SK-N-SH (cell line): ENCODE measurements around the gene HDAC11. TPM values are rescaled to one million over a fixed set of nuclear protein-coding genes. Genes with fewer than 3 reads are reported as not detected.

Experiments
- CTCF ChIA-PET: fragments of 300-600, 350-600 bp; formaldehyde crosslinking; extraction: SDS; loops from one replicate; lab custom pipeline; 2021; lab: Yijun Ruan, JAX
- POLR2A ChIA-PET: fragments of 350-600 bp; sonication (Branson Sonifier 250); formaldehyde crosslinking; extraction: SDS; loops from one replicate; lab custom pipeline; 2020; ENCODE audit warnings: antibody characterized with exemption, inconsistent platforms; lab: Yijun Ruan, JAX
- DNase-seq: peaks from one replicate; pipeline ENCODE4 v3.0.0; 2012
- H2AFZ ChIP-seq: fragments of 200-600 bp; sonication (generic); 2 replicates; pipeline ENCODE4 v1.8.1; 2016; ENCODE audit warnings: antibody characterized with exemption, mild to moderate bottlenecking, low read depth
- H3F3A ChIP-seq: fragments of 200-600 bp; sonication (generic); replicated peaks from 2 replicates; pipeline ENCODE3; 2016; ENCODE audit warnings: antibody characterized with exemption, mild to moderate bottlenecking; ENCODE audit not compliant: insufficient read depth
- H3K27ac ChIP-seq, 2 experiments: fragments of 200-500 bp in 1 of 2; fragments of 200-600 bp in 1 of 2; sonication (Bioruptor generic) in 1 of 2; sonication (generic), shearing (Covaris generic) in 1 of 2; 2 replicates each; pipeline versions ENCODE4 v1.5.1 to v1.6.1; 2014 to 2016; ENCODE audit warnings: low read depth in 2 of 2, inconsistent platforms in 1 of 2, low read length in 1 of 2, mild to moderate bottlenecking in 1 of 2, mixed read lengths in 1 of 2
- H3K27me3 ChIP-seq: fragments of 200-600 bp; sonication (generic), shearing (Covaris generic); 2 replicates; pipeline ENCODE4 v1.6.1; 2016; ENCODE audit warnings: mixed run types; ENCODE audit not compliant: insufficient read depth
- H3K36me3 ChIP-seq, 2 experiments: fragments of 200-500 bp in 1 of 2; fragments of 200-600 bp in 1 of 2; sonication (Bioruptor generic) in 1 of 2; sonication (generic) in 1 of 2; replicated peaks in 1 of 2; 2 replicates each; pipeline versions ENCODE3 to v1.5.1; 2014 to 2016; ENCODE audit warnings: low read length in 1 of 2, mild to moderate bottlenecking in 1 of 2; ENCODE audit not compliant: insufficient read depth in 2 of 2, control insufficient read depth in 1 of 2
- H3K4me1 ChIP-seq, 2 experiments: fragments of 200-500 bp in 1 of 2; fragments of 200-600 bp in 1 of 2; sonication (Bioruptor generic) in 1 of 2; sonication (generic), shearing (Covaris generic) in 1 of 2; 2 replicates each; pipeline versions ENCODE4 v1.5.1 to v1.6.1; 2014 to 2016; ENCODE audit warnings: low read depth in 1 of 2, low read length in 1 of 2, mixed run types in 1 of 2; ENCODE audit not compliant: insufficient read depth in 2 of 2, control insufficient read depth in 1 of 2
- H3K4me2 ChIP-seq: fragments of 200-600 bp; sonication (generic), shearing (Covaris generic); 2 replicates; pipeline ENCODE4 v1.6.1; 2017; ENCODE audit warnings: mixed run types
- H3K4me3 ChIP-seq, 2 experiments: fragments of 200-500 bp in 1 of 2; fragments of 200-600 bp in 1 of 2; sonication (Bioruptor generic) in 1 of 2; sonication (generic), shearing (Covaris generic) in 1 of 2; 2 replicates each; pipeline versions ENCODE4 v1.5.1 to v1.8.1; 2014 to 2016; ENCODE audit warnings: low read depth in 2 of 2, inconsistent platforms in 1 of 2, low read length in 1 of 2, mild to moderate bottlenecking in 1 of 2, mixed read lengths in 1 of 2, moderate library complexity in 1 of 2
- H3K79me2 ChIP-seq: fragments of 200-600 bp; sonication (generic); 2 replicates; pipeline ENCODE4 v1.8.1; 2017; ENCODE audit warnings: mild to moderate bottlenecking; ENCODE audit not compliant: insufficient read depth
- H3K9ac ChIP-seq: fragments of 200-600 bp; sonication (generic); 2 replicates; pipeline ENCODE4 v1.6.1; 2017; ENCODE audit warnings: mixed run types
- H3K9me2 ChIP-seq: fragments of 200-600 bp; sonication (generic); 2 replicates; pipeline ENCODE4 v1.6.1; 2017; ENCODE audit warnings: mixed run types
- H3K9me3 ChIP-seq: fragments of 200-600 bp; sonication (generic); 2 replicates; pipeline ENCODE4 v1.6.1; 2017; ENCODE audit warnings: mixed run types, mild to moderate bottlenecking, moderate library complexity
- H4K20me1 ChIP-seq: fragments of 200-600 bp; sonication (generic); 2 replicates; pipeline ENCODE4 v1.6.1; 2017; ENCODE audit warnings: mild to moderate bottlenecking, mixed run types; ENCODE audit not compliant: insufficient read depth
- ELF1 ChIP-seq: IDR thresholded peaks from 2 replicates; pipeline ENCODE4 v1.4.0; 2012
- EP300 ChIP-seq, 2 experiments: IDR thresholded peaks; 2 replicates each; pipeline versions ENCODE4 v1.4.0 to v1.6.1; 2012; ENCODE audit warnings: borderline replicate concordance in 1 of 2, low read depth in 1 of 2, low read length in 1 of 2
- EZH2phosphoT487 ChIP-seq: fragments of 200-600 bp; sonication (generic); IDR thresholded peaks from 2 replicates; pipeline ENCODE4 v1.6.1; 2017; ENCODE audit warnings: low read depth, mixed run types, mild to moderate bottlenecking, antibody characterized with exemption, moderate library complexity, borderline replicate concordance
- FOSL2 ChIP-seq: IDR thresholded peaks from 2 replicates; pipeline ENCODE4 v1.4.0; 2012; ENCODE audit warnings: low read depth, mild to moderate bottlenecking, moderate library complexity, borderline replicate concordance
- FOXJ3 ChIP-seq: sonication (generic); formaldehyde crosslinking; IDR thresholded peaks from 2 replicates; pipeline ENCODE4 v1.5.1; 2020; ENCODE audit warnings: mild to moderate bottlenecking, missing genetic modification reagents
- GATA2 ChIP-seq: sonication (generic); formaldehyde crosslinking; IDR thresholded peaks from 2 replicates; pipeline ENCODE4 v1.5.0; 2020; ENCODE audit warnings: mild to moderate bottlenecking, missing genetic modification reagents
- MEF2A ChIP-seq: IDR thresholded peaks from 2 replicates; pipeline ENCODE4 v1.4.0; 2012; ENCODE audit warnings: low read depth, borderline replicate concordance
- MXI1 ChIP-seq: IDR thresholded peaks from 2 replicates; pipeline ENCODE4 v1.6.1; 2012; ENCODE audit warnings: mild to moderate bottlenecking, low read depth, low read length, improper control_type of control experiment
- NFIC ChIP-seq: IDR thresholded peaks from 2 replicates; pipeline ENCODE4 v1.4.0; 2012; ENCODE audit warnings: borderline replicate concordance
- NRF1 ChIP-seq: IDR thresholded peaks from 2 replicates; pipeline ENCODE4 v1.6.1; 2012; ENCODE audit warnings: low read depth, mild to moderate bottlenecking, low read length
- RAD21 ChIP-seq: IDR thresholded peaks from 2 replicates; pipeline ENCODE4 v1.6.1; 2012; ENCODE audit warnings: mild to moderate bottlenecking, low read length
- RCOR1 ChIP-seq: fragments of 150-350 bp; IDR thresholded peaks from 2 replicates; pipeline ENCODE4 v1.6.1; 2017; ENCODE audit warnings: antibody characterized with exemption, low read length
- RFX5 ChIP-seq: IDR thresholded peaks from 2 replicates; pipeline ENCODE4 v1.6.1; 2012; ENCODE audit warnings: mild to moderate bottlenecking, improper control_type of control experiment, low read length
- RXRA ChIP-seq: IDR thresholded peaks from 2 replicates; pipeline ENCODE4 v1.4.0; 2012; ENCODE audit warnings: low read depth, mild to moderate bottlenecking, borderline replicate concordance
- SIN3A ChIP-seq: IDR thresholded peaks from 2 replicates; pipeline ENCODE4 v1.6.1; 2012; ENCODE audit warnings: low read depth, mild to moderate bottlenecking, low read length, moderate library complexity, borderline replicate concordance
- TCF12 ChIP-seq: IDR thresholded peaks from 2 replicates; pipeline ENCODE4 v1.4.0; 2012
- TEAD4 ChIP-seq: IDR thresholded peaks from 2 replicates; pipeline ENCODE4 v1.4.0; 2012; ENCODE audit warnings: mild to moderate bottlenecking, borderline replicate concordance; ENCODE audit not compliant: insufficient read depth
- WGBS: methylation state at CpG from one replicate; pipeline ENCODE4 v1.1.6; 2017; ENCODE audit warnings: low lambda C conversion rate; 5-methylcytosine and 5-hydroxymethylcytosine counted together
- polyA plus RNA-seq, 3 experiments: library from polyadenylated mRNA; depleted of rRNA; stranded (reverse); fragments of >200 nt; gene quantifications; 2 replicates each; pipeline ENCODE4 v1.2.3, GENCODE V29; 2012
- TF ChIP-seq, protein P1 (sequence below): IDR thresholded peaks from 2 replicates; pipeline ENCODE4 v1.4.0; 2012; ENCODE audit warnings: low read depth, borderline replicate concordance
- TF ChIP-seq, protein P2 (sequence below): fragments of 150-350 bp; IDR thresholded peaks from 2 replicates; pipeline ENCODE4 v1.6.1; 2016; ENCODE audit warnings: mild to moderate bottlenecking, low read depth, low read length
- TF ChIP-seq, protein P3 (sequence below): IDR thresholded peaks from 2 replicates; pipeline ENCODE4; 2012

The HDAC11 gene
- polyA plus RNA-seq, 1 of the 3 experiments (the other 2 are of a cell fraction), result 17.5 TPM

DNA sequence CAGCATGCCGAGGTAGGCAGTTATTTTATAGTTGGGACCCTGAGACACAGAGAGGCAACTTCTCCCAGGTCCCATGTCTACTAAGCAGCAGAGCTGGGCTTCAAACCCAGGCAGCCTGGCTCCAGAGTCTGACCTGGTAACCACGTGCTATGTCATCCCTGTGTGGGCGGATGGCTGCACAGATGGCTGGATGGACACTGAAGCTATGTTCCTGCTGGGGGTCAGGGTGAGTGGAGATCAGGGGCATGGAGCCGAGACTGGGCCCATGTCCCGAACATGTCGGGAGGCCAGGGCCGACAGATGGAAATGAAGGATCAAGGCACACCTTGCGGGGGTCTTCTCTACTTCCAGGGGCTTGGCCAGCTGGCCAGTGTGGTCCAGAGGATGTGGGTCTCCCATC lies 59.6 kb downstream of the HDAC11 start:
- H3K36me3 ChIP-seq, result no peaks in the 10 kb centered on the region
- DNase-seq, result no peak
- no peaks in the 10 kb centered on the region for H3K27me3 ChIP-seq
- H2AFZ ChIP-seq, result no peak overlapping the region
- H3K4me3 ChIP-seq, result no peak overlapping the region
- H3K4me1 ChIP-seq, result peaks cover 0 to 13% of the 10 kb centered on the region in 2 experiments; a peak in 1 of 4 replicates
- H3F3A ChIP-seq, result peaks cover 3% of the 10 kb centered on the region
- H3K79me2 ChIP-seq, result no peaks in the 10 kb centered on the region
- no peak overlapping the region for H3K27ac ChIP-seq
- WGBS, result 86% methylated on average over 8 of the region's 8 CpGs
- H3K9me3 ChIP-seq, result no peaks in the 10 kb centered on the region
- ChIA-PET POLR2A (no interaction called here), CTCF (interaction anchor here (1.6 kb wide), 1 partner anchor 11 kb away, joined by 4 read pairs; no protein-coding TSS in a partner anchor)
- H4K20me1 ChIP-seq, result no peaks in the 10 kb centered on the region
- TF ChIP-seq, protein P1, sequence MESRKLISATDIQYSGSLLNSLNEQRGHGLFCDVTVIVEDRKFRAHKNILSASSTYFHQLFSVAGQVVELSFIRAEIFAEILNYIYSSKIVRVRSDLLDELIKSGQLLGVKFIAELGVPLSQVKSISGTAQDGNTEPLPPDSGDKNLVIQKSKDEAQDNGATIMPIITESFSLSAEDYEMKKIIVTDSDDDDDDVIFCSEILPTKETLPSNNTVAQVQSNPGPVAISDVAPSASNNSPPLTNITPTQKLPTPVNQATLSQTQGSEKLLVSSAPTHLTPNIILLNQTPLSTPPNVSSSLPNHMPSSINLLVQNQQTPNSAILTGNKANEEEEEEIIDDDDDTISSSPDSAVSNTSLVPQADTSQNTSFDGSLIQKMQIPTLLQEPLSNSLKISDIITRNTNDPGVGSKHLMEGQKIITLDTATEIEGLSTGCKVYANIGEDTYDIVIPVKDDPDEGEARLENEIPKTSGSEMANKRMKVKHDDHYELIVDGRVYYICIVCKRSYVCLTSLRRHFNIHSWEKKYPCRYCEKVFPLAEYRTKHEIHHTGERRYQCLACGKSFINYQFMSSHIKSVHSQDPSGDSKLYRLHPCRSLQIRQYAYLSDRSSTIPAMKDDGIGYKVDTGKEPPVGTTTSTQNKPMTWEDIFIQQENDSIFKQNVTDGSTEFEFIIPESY, result no peak
- no peak for TF ChIP-seq FOSL2
- no peak for TF ChIP-seq SIN3A
- TF ChIP-seq RAD21, result no peak
- no peak for TF ChIP-seq NRF1
- no peak for TF ChIP-seq TCF12
- TF ChIP-seq EZH2phosphoT487, result no peak
- TF ChIP-seq, protein P2, sequence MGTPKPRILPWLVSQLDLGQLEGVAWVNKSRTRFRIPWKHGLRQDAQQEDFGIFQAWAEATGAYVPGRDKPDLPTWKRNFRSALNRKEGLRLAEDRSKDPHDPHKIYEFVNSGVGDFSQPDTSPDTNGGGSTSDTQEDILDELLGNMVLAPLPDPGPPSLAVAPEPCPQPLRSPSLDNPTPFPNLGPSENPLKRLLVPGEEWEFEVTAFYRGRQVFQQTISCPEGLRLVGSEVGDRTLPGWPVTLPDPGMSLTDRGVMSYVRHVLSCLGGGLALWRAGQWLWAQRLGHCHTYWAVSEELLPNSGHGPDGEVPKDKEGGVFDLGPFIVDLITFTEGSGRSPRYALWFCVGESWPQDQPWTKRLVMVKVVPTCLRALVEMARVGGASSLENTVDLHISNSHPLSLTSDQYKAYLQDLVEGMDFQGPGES, result no peak
- no peak for TF ChIP-seq GATA2 (CRISPR knock-in tag)
- TF ChIP-seq ELF1, result no peak
- TF ChIP-seq, protein P3, sequence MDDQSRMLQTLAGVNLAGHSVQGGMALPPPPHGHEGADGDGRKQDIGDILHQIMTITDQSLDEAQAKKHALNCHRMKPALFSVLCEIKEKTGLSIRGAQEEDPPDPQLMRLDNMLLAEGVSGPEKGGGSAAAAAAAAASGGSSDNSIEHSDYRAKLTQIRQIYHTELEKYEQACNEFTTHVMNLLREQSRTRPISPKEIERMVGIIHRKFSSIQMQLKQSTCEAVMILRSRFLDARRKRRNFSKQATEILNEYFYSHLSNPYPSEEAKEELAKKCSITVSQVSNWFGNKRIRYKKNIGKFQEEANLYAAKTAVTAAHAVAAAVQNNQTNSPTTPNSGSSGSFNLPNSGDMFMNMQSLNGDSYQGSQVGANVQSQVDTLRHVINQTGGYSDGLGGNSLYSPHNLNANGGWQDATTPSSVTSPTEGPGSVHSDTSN, result no peak
- no peak for TF ChIP-seq RCOR1
- no peak for TF ChIP-seq TEAD4
- TF ChIP-seq NFIC, result no peak
- TF ChIP-seq MEF2A, result no peak
- TF ChIP-seq FOXJ3 (CRISPR knock-in tag), result no peak
- no peak for TF ChIP-seq MXI1
- no peak for TF ChIP-seq RXRA
- TF ChIP-seq RFX5, result no peak
- TF ChIP-seq EP300 (IDR thresholded peaks at IDR 0.05; ENCODE audit: borderline replicate concordance in 1 of 2, low read depth in 1 of 2, low read length in 1 of 2), result no peak
- H3K9me2 ChIP-seq, result no peaks in the 10 kb centered on the region
- no peak overlapping the region for H3K9ac ChIP-seq
- no peak overlapping the region for H3K4me2 ChIP-seq
